Measurements from ENCODE around the gene TCF15. TPM values are rescaled to one million over a fixed set of nuclear protein-coding genes. Genes with fewer than 3 reads are reported as not detected.

The TCF15 gene
- total RNA-seq, 1 experiment from 2014 or later, result 0.40 TPM

DNA sequence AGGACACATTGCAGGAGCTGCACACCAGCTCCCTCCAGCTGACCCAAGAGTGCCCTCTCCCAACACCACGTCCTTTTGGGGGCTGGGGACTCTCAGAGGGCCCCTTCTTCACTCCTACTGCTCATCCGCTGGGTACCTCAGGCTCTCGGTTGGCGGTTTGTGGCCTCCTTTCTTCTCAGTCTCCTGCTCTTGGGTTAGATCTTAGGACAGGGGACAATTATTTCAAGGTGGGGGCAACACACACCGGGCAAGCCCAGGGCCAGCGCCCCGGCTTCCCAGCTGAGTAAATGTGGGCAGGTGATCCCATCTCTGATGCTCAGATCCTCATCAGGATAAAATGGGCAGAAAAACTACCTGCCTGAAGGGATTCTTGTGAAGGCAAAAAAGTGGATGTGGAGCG, 1.1 kb downstream of the TCF15 start:
- CTCF ChIA-PET, result no interaction called here
- Histone ChIP-seq H3F3A (ENCODE audit: low read length, unreplicated experiment) (no peaks in the 10 kb centered on the region), H3K27me3 (ENCODE audit: low read length) (peaks cover 34% of the 10 kb centered on the region), H3K36me3 (ENCODE audit: low read depth, low read length) (no peaks in the 10 kb centered on the region), H3K9me2 (replicated peaks; ENCODE audit: low read length) (no peaks in the 10 kb centered on the region), H4K20me1 (ENCODE audit: low read length) (no peaks in the 10 kb centered on the region), H3K4me3 (ENCODE audit: low read length) (no peak overlapping the region), H3K9me3 (ENCODE audit: low read length) (no peaks in the 10 kb centered on the region), H3K27ac (ENCODE audit: low read length) (no peak overlapping the region), H2AFZ (ENCODE audit: low read length) (no peak overlapping the region), H3K79me2 (ENCODE audit: low read length) (no peaks in the 10 kb centered on the region), H3K4me1 (ENCODE audit: insufficient read depth, low read length) (no peaks in the 10 kb centered on the region), H3K9ac (ENCODE audit: low read length) (no peak overlapping the region), H3K4me2 (ENCODE audit: low read length) (no peak overlapping the region)
- ATAC-seq (no peak), DNase-seq (no peak)
- TF ChIP-seq EZH2phosphoT487 (IDR thresholded peaks at IDR 0.05; ENCODE audit: borderline replicate concordance, low read length) (no peak), EZH2 (IDR thresholded peaks at IDR 0.05; ENCODE audit: low read length, unreplicated experiment) (no peak)
- TF ChIP-seq, protein P1, sequence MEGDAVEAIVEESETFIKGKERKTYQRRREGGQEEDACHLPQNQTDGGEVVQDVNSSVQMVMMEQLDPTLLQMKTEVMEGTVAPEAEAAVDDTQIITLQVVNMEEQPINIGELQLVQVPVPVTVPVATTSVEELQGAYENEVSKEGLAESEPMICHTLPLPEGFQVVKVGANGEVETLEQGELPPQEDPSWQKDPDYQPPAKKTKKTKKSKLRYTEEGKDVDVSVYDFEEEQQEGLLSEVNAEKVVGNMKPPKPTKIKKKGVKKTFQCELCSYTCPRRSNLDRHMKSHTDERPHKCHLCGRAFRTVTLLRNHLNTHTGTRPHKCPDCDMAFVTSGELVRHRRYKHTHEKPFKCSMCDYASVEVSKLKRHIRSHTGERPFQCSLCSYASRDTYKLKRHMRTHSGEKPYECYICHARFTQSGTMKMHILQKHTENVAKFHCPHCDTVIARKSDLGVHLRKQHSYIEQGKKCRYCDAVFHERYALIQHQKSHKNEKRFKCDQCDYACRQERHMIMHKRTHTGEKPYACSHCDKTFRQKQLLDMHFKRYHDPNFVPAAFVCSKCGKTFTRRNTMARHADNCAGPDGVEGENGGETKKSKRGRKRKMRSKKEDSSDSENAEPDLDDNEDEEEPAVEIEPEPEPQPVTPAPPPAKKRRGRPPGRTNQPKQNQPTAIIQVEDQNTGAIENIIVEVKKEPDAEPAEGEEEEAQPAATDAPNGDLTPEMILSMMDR (conservative IDR thresholded peaks at IDR 0.05; ENCODE audit: low read depth, low read length), result no peak
- intact Hi-C loops (cut with micrococcal nuclease), result no loop called here
- no TSS peak for BruUV-seq (replicated peaks)
- POLR2A ChIA-PET (ENCODE audit: unreplicated experiment), result no interaction called here

DNA sequence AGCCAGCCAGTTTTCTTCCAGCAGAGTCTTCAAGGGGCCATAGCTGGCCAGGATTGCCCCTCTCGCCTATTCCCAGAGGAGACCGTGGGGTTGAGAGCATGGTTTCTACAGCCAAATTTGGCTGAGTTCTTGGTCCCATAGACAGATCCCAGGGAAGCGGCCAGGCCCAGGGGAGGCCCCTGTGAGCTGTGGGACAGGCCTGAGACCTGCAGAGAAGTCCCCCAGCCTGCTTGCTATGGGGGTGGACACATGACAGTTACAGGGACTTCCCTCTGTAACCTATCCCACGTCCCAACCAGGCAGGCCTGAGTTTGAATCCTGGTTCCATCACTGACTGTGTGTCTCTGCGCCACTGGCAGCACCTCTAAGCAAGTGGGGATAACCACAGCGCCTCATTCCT, 2.6 kb downstream of the TCF15 start:
- Histone ChIP-seq H3K4me1 (ENCODE audit: insufficient read depth, low read length) (no peaks in the 10 kb centered on the region), H3K36me3 (ENCODE audit: low read depth, low read length) (no peaks in the 10 kb centered on the region), H3K79me2 (ENCODE audit: low read length) (no peaks in the 10 kb centered on the region), H3K27ac (ENCODE audit: low read length) (no peak overlapping the region), H3K9me2 (replicated peaks; ENCODE audit: low read length) (no peaks in the 10 kb centered on the region), H3F3A (ENCODE audit: low read length, unreplicated experiment) (no peaks in the 10 kb centered on the region), H3K27me3 (ENCODE audit: low read length) (peaks cover 20% of the 10 kb centered on the region), H2AFZ (ENCODE audit: low read length) (no peak overlapping the region), H3K9me3 (ENCODE audit: low read length) (no peaks in the 10 kb centered on the region), H3K4me2 (ENCODE audit: low read length) (no peak overlapping the region), H4K20me1 (ENCODE audit: low read length) (no peaks in the 10 kb centered on the region), H3K9ac (ENCODE audit: low read length) (no peak overlapping the region), H3K4me3 (ENCODE audit: low read length) (no peak overlapping the region)
- DNase-seq, result no peak
- ChIA-PET POLR2A (ENCODE audit: unreplicated experiment) (interaction anchor here (0.5 kb wide), 1 partner anchor 270 kb away, joined by 4 read pairs; no protein-coding TSS in a partner anchor), CTCF (no interaction called here)
- no peak for ATAC-seq
- no TSS peak for BruUV-seq (replicated peaks)
- no peak for TF ChIP-seq EZH2 (IDR thresholded peaks at IDR 0.05; ENCODE audit: low read length, unreplicated experiment)
- no peak for TF ChIP-seq EZH2phosphoT487 (IDR thresholded peaks at IDR 0.05; ENCODE audit: borderline replicate concordance, low read length)
- TF ChIP-seq, protein P1 (conservative IDR thresholded peaks at IDR 0.05; ENCODE audit: low read depth, low read length), result no peak
- intact Hi-C loops (cut with micrococcal nuclease), result no loop called here

DNA sequence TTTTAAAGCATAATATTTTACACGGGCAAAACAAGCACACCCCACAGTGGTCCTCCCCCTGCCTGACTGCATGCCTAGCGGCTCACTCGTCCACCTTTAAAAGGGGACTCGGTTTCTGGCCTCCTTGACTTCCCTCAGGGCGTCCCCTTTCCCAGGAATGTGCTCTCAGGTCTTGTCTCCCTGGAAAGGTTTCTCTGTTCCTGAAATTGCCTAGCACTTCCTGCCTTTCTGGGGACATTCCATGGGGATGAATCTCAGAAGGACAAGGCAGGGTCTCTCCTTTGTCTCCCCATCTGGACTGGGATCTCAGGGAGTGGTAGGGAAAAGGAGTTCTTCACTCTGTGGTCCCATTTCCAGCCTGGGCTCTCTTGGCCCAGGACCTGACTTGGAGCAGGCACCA, 4.9 kb downstream of the TCF15 start:
- no peaks in the 10 kb centered on the region for H3K9me2 ChIP-seq (replicated peaks; ENCODE audit: low read length)
- no peaks in the 10 kb centered on the region for H3K36me3 ChIP-seq (ENCODE audit: low read depth, low read length)
- BruUV-seq (replicated peaks), result no TSS peak
- 0 out of 2 replicates have a peak, but pooled peaks cover 6% of the 10 kb centered on the region for H3K27me3 ChIP-seq (ENCODE audit: low read length)
- H3K27ac ChIP-seq (ENCODE audit: low read length), result no peak overlapping the region
- no peaks in the 10 kb centered on the region for H3K9me3 ChIP-seq (ENCODE audit: low read length)
- no peak for DNase-seq
- H3F3A ChIP-seq (ENCODE audit: low read length, unreplicated experiment), result no peaks in the 10 kb centered on the region
- CTCF ChIA-PET, result no interaction called here
- no peak overlapping the region for H3K4me3 ChIP-seq (ENCODE audit: low read length)
- POLR2A ChIA-PET (ENCODE audit: unreplicated experiment), result no interaction called here
- TF ChIP-seq EZH2 (IDR thresholded peaks at IDR 0.05; ENCODE audit: low read length, unreplicated experiment) (no peak), EZH2phosphoT487 (IDR thresholded peaks at IDR 0.05; ENCODE audit: borderline replicate concordance, low read length) (no peak)
- TF ChIP-seq, protein P1 (conservative IDR thresholded peaks at IDR 0.05; ENCODE audit: low read depth, low read length), result no peak
- H3K4me1 ChIP-seq (ENCODE audit: insufficient read depth, low read length), result no peaks in the 10 kb centered on the region
- no peaks in the 10 kb centered on the region for H3K79me2 ChIP-seq (ENCODE audit: low read length)
- H3K9ac ChIP-seq (ENCODE audit: low read length), result no peak overlapping the region
- ATAC-seq, result no peak
- no peaks in the 10 kb centered on the region for H4K20me1 ChIP-seq (ENCODE audit: low read length)
- no peak overlapping the region for H2AFZ ChIP-seq (ENCODE audit: low read length)
- H3K4me2 ChIP-seq (ENCODE audit: low read length), result no peak overlapping the region
- intact Hi-C loops (cut with micrococcal nuclease), result no loop called here
